SU-DHL-6 (cell line): ENCODE results near the gene DBNDD1.
"Not testable (repeated sequence)": the region's sequence is repeated elsewhere in the genome, so short reads cannot be mapped to it uniquely, and the experiment has no call there.

Experiments
- H2AFZ ChIP-seq: fragments of 200-600 bp; sonication (generic); 2 replicates; pipeline ENCODE4 v1.6.1; 2014; ENCODE audit warnings: low read depth, mild to moderate bottlenecking, moderate library complexity, mixed read lengths, antibody characterized with exemption, low read length; ENCODE audit not compliant: severe bottlenecking
- H3F3A ChIP-seq: fragments of 200-600 bp; shearing (Covaris generic); 2 replicates; pipeline ENCODE4 v1.6.0; 2016; ENCODE audit warnings: antibody characterized with exemption, mild to moderate bottlenecking; ENCODE audit not compliant: insufficient read depth
- H3K27ac ChIP-seq: fragments of 200-600 bp; sonication (generic); 2 replicates; pipeline ENCODE4 v1.5.1; 2016; ENCODE audit warnings: low read depth, mild to moderate bottlenecking, low read length, moderate library complexity, mixed read lengths
- H3K27me3 ChIP-seq: fragments of 200-600 bp; sonication (generic), shearing (Covaris generic); 2 replicates; pipeline ENCODE4 v1.6.0; 2014; ENCODE audit warnings: mild to moderate bottlenecking, low read length
- H3K36me3 ChIP-seq: fragments of 200-600 bp; sonication (generic); 2 replicates; pipeline ENCODE4 v1.6.1; 2014; ENCODE audit warnings: mild to moderate bottlenecking, low read length, mixed read lengths
- H3K4me2 ChIP-seq: fragments of 300-600, 200-600 bp; shearing (Covaris generic), sonication (generic); 2 replicates; pipeline ENCODE4 v1.6.0; 2014; ENCODE audit warnings: low read length, low read depth, mild to moderate bottlenecking; ENCODE audit not compliant: poor library complexity, severe bottlenecking
- H3K4me3 ChIP-seq: fragments of 200-600 bp; sonication (generic); 2 replicates; pipeline ENCODE4 v1.5.1; 2014; ENCODE audit warnings: antibody characterized with exemption, low read length, mild to moderate bottlenecking, mixed read lengths; ENCODE audit not compliant: insufficient read depth, poor library complexity, severe bottlenecking
- H3K79me2 ChIP-seq: fragments of 200-600 bp; sonication (generic); 2 replicates; pipeline ENCODE4 v1.6.1; 2014; ENCODE audit warnings: mild to moderate bottlenecking, low read length, moderate library complexity; ENCODE audit not compliant: insufficient read depth
- H3K9ac ChIP-seq: fragments of 200-600 bp; sonication (generic); 2 replicates; pipeline ENCODE4 v1.7.0; 2014; ENCODE audit warnings: mild to moderate bottlenecking, low read length
- H3K9me2 ChIP-seq: fragments of 200-600 bp; sonication (generic); replicated peaks from 2 replicates; pipeline ENCODE4 v1.6.1; 2014; ENCODE audit warnings: low read length; ENCODE audit not compliant: insufficient read depth
- H3K9me3 ChIP-seq: fragments of 200-600 bp; sonication (generic); 2 replicates; pipeline ENCODE4 v1.6.1; 2014; ENCODE audit warnings: low read length, mixed read lengths; ENCODE audit not compliant: insufficient read depth
- H4K20me1 ChIP-seq: fragments of 200-600 bp; sonication (generic); 2 replicates; pipeline ENCODE4 v1.6.1; 2014; ENCODE audit warnings: low read depth, mild to moderate bottlenecking, antibody characterized with exemption, low read length, moderate library complexity, mixed read lengths
- EZH2phosphoT487 ChIP-seq: fragments of 200-600 bp; sonication (generic), shearing (Covaris generic); conservative IDR thresholded peaks from 2 replicates; pipeline ENCODE4 v1.6.1; 2018; ENCODE audit warnings: mild to moderate bottlenecking, antibody characterized with exemption, low read length, moderate library complexity, mixed read lengths
- TF ChIP-seq, protein P1 (sequence below): fragments of 200-600 bp; sonication (generic); IDR thresholded peaks from one replicate; pipeline ENCODE4 v1.5.1; 2017; ENCODE audit warnings: antibody characterized with exemption, mild to moderate bottlenecking, low read length, moderate library complexity; ENCODE audit not compliant: insufficient read depth, poor library complexity, severe bottlenecking

DBNDD1 gene

GRCh38 chr16:89972244-89973234 is 46.7 kb downstream of the DBNDD1 start:
- H2AFZ ChIP-seq: peak overlapping the region; percentile 91
- peak overlapping the region; percentile 96 for H3K4me2 ChIP-seq
- H3K79me2 ChIP-seq: peaks cover 56% of the 10 kb centered on the region
- peak overlapping the region; percentile 98 for H3K4me3 ChIP-seq
- 0 out of 2 replicates have a peak, but pooled peaks cover 3% of the 10 kb centered on the region for H3K36me3 ChIP-seq
- H4K20me1 ChIP-seq: no peaks in the 10 kb centered on the region
- no peaks in the 10 kb centered on the region for H3K9me2 ChIP-seq
- H3F3A ChIP-seq: 0 out of 2 replicates have a peak, but pooled peaks cover 4% of the 10 kb centered on the region
- H3K27me3 ChIP-seq: no peaks in the 10 kb centered on the region
- H3K27ac ChIP-seq: peak overlapping the region; percentile 69
- TF ChIP-seq, protein P1, sequence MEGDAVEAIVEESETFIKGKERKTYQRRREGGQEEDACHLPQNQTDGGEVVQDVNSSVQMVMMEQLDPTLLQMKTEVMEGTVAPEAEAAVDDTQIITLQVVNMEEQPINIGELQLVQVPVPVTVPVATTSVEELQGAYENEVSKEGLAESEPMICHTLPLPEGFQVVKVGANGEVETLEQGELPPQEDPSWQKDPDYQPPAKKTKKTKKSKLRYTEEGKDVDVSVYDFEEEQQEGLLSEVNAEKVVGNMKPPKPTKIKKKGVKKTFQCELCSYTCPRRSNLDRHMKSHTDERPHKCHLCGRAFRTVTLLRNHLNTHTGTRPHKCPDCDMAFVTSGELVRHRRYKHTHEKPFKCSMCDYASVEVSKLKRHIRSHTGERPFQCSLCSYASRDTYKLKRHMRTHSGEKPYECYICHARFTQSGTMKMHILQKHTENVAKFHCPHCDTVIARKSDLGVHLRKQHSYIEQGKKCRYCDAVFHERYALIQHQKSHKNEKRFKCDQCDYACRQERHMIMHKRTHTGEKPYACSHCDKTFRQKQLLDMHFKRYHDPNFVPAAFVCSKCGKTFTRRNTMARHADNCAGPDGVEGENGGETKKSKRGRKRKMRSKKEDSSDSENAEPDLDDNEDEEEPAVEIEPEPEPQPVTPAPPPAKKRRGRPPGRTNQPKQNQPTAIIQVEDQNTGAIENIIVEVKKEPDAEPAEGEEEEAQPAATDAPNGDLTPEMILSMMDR: no peak
- TF ChIP-seq EZH2phosphoT487: no peak
- peak overlapping the region; percentile 92 for H3K9ac ChIP-seq
- no peaks in the 10 kb centered on the region; the same call in 1 of the 2 replicates for H3K9me3 ChIP-seq

DNA sequence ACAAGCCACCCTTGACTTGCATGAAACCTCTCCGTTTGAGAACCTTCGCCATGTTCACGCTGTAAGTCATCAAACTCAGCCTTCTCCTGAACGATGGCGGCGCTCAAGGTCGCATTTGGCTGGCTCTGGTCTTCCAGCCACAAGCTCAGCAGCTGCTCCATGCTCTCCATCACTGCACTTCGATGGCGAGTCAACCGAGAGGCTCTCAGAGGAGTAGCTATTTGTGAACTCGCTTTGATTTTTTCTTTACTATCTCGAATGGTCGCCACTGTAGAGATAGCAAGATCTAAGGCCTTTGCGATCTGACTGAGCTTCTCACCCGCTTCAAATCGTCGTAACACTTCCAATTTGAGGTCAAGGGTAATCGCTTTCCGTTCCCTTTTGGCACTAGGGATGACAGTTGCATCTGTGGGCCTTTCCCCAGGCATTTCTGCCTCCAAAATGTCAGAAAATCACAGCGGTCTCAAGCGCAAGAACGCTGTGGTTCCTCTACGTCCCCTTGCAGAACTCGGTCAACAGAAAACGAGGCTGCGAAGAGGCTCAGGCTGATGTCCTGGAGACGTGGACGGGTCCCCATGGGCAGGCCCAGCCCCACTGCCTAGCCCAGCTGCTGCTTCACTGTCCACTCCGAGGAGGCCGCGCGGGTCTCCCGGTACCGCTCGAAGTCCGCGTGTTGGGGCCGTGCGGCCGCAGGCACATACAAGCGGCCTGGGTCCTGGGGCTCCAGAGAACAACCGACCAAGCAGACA is 47.6 kb downstream of the DBNDD1 start:
- Histone ChIP-seq H3K27ac (0 out of 2 replicates have a peak overlapping the region, but pooled peaks have one; percentile 69), H3K79me2 (peaks cover 48% of the 10 kb centered on the region), H2AFZ (peak overlapping the region; percentile 91)

DNA sequence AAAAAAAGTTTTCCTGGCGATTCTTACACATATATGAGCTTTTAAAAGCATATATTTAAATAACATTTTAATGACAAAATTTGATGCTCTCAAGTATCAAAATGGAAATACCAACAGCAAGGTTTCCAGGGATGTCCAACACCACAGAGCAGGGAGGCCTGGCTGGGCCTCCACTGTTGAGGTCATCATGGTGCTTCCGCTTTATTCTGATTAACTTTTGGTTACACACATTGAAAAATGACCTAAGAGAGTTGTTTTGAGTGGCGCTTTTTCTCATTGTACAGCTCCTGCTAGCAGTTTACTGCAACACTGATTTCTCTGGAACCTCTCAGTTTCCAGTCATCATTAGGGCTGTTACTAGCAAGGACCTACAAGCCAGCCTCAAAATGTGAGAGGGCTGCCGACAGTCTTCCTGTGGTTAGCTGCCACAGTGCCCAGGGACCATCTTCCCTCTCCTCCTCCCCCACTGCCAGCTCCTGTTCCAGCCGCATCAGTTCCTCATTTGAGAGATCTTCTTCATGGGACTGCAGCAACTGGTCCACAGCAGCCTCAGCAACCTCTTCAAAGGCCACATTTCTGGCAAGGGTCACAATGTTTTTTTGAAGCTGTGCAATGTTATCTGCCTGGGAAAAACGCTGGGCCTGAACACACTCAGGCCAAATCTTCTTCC is 49.4 kb downstream of the DBNDD1 start:
- Histone ChIP-seq H3K4me3 (no peak overlapping the region), H4K20me1 (no peaks in the 10 kb centered on the region), H3K27me3 (no peaks in the 10 kb centered on the region), H3K79me2 (peaks cover 30% of the 10 kb centered on the region), H3K9me3 (no peaks in the 10 kb centered on the region; the same call in 1 of the 2 replicates), H3K4me2 (no peak overlapping the region), H3F3A (0 out of 2 replicates have a peak, but pooled peaks cover 4% of the 10 kb centered on the region), H3K9ac (no peak overlapping the region), H3K9me2 (no peaks in the 10 kb centered on the region), H3K27ac (no peak overlapping the region), H3K36me3 (no peaks in the 10 kb centered on the region), H2AFZ (no peak overlapping the region)
- no peak for TF ChIP-seq EZH2phosphoT487
- TF ChIP-seq, protein P1: no peak

More for the DNA sequence above, 47.6 kb downstream of the DBNDD1 start:
- H3K9me2 ChIP-seq: no peaks in the 10 kb centered on the region
- no peaks in the 10 kb centered on the region for H3K27me3 ChIP-seq
- no peaks in the 10 kb centered on the region for H3K36me3 ChIP-seq
- peak overlapping the region; percentile 96 for H3K4me2 ChIP-seq
- TF ChIP-seq, protein P1: no peak
- TF ChIP-seq EZH2phosphoT487: no peak
- no peaks in the 10 kb centered on the region for H4K20me1 ChIP-seq
- no peaks in the 10 kb centered on the region; the same call in 1 of the 2 replicates for H3K9me3 ChIP-seq
- H3F3A ChIP-seq: 0 out of 2 replicates have a peak, but pooled peaks cover 4% of the 10 kb centered on the region
- peak overlapping the region; percentile 98 for H3K4me3 ChIP-seq
- H3K9ac ChIP-seq: peak overlapping the region; percentile 92

DNA sequence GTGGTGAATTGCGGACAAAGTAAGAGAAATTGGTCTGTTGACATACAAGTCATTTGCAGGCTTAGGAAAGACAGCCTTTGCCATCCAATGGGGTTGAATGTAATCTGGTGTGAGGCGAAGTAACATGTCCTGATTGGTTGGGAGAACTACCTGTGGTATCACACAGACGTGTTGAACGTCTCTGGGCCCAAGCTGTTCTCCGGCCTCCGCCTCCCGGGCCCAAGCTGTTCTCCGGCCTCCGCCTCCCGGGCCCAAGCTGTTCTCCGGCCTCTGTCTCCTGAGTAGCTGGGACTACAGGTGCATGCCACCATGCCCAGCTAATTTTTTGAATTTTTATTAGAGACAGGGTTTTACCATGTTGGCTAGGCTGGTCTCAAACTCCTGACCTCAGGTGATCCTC is 51.2 kb downstream of the DBNDD1 start:
- not testable (repeated sequence) for H3K9ac ChIP-seq, H3K9me2 ChIP-seq, H3K27ac ChIP-seq, H3K4me3 ChIP-seq, H3K4me2 ChIP-seq, H3K36me3 ChIP-seq, H3K27me3 ChIP-seq, H4K20me1 ChIP-seq, H3F3A ChIP-seq, H3K9me3 ChIP-seq, H2AFZ ChIP-seq
- H3K79me2 ChIP-seq: peaks cover 12% of the 10 kb centered on the region

GRCh38 chr16:89967436-89967835 is 51.8 kb downstream of the DBNDD1 start:
- H3K9me2 ChIP-seq, H3F3A ChIP-seq, H3K27ac ChIP-seq: not testable (repeated sequence)

More at GRCh38 chr16:89967436-89967835, 51.8 kb downstream of the DBNDD1 start:
- H3K4me2 ChIP-seq, H3K4me3 ChIP-seq, H3K27me3 ChIP-seq, H3K9ac ChIP-seq, H2AFZ ChIP-seq, H3K36me3 ChIP-seq, H3K79me2 ChIP-seq, H3K9me3 ChIP-seq, H4K20me1 ChIP-seq: not testable (repeated sequence)
